Sigmoid colon (tissue), 4 donors: Measurements from ENCODE around the gene KCNJ10.

Source experiments
- EP300 ChIP-seq, 4 donors: sonication (generic); formaldehyde crosslinking; IDR thresholded peaks; one replicate each; pipeline ENCODE4 v1.6.1; 2017; ENCODE audit warnings: antibody characterized with exemption in 4 of 4
- POLR2A ChIP-seq, 2 donors: fragments of 450-650 bp; IDR thresholded peaks; one replicate each; pipeline ENCODE4 v1.6.1; 2016; ENCODE audit warnings: antibody characterized with exemption in 2 of 2, mild to moderate bottlenecking in 2 of 2, moderate library complexity in 2 of 2
- POLR2AphosphoS5 ChIP-seq, 4 donors: sonication (generic); formaldehyde crosslinking; IDR thresholded peaks; one replicate each; pipeline ENCODE4 v1.6.1; 2017; ENCODE audit warnings: antibody characterized with exemption in 4 of 4
- TF ChIP-seq, protein P1 (sequence below), 4 experiments: fragments of 450-650 bp in 3 of 4; fragments of 200-600 bp in 1 of 4; IDR thresholded peaks; one replicate each; pipeline ENCODE4 v1.5.1; 2016 to 2019; ENCODE audit warnings: antibody characterized with exemption in 4 of 4, mild to moderate bottlenecking in 3 of 4, moderate library complexity in 2 of 4

DNA sequence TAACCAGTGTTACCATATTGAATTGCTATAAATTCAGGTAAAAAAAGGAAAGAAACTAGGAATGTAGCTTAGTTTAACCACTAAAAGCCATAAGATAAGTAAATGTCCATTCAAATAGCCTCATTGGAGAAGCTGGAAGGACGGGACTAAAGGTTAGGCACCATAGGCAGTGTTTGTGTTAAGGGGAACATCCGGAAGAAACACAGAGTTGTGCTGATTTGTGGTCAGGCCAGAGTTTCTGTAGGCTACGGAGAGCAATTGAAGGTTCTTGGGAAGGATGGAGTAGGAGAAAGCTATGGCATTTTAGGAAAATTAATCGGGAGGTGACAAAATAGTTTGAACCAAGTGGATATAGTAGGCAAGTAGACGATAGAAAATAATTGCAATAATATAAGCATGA is 1.3 kb upstream of the KCNJ10 start:
- TF ChIP-seq, protein P1, sequence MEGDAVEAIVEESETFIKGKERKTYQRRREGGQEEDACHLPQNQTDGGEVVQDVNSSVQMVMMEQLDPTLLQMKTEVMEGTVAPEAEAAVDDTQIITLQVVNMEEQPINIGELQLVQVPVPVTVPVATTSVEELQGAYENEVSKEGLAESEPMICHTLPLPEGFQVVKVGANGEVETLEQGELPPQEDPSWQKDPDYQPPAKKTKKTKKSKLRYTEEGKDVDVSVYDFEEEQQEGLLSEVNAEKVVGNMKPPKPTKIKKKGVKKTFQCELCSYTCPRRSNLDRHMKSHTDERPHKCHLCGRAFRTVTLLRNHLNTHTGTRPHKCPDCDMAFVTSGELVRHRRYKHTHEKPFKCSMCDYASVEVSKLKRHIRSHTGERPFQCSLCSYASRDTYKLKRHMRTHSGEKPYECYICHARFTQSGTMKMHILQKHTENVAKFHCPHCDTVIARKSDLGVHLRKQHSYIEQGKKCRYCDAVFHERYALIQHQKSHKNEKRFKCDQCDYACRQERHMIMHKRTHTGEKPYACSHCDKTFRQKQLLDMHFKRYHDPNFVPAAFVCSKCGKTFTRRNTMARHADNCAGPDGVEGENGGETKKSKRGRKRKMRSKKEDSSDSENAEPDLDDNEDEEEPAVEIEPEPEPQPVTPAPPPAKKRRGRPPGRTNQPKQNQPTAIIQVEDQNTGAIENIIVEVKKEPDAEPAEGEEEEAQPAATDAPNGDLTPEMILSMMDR (IDR thresholded peaks at IDR 0.05), result no peak
- TF ChIP-seq EP300 (IDR thresholded peaks at IDR 0.05), result no peak
- TF ChIP-seq POLR2AphosphoS5 (IDR thresholded peaks at IDR 0.05), result no peak
- no peak for TF ChIP-seq POLR2A (IDR thresholded peaks at IDR 0.05)
